ENCODE measurements around the gene NUP88. TPM values are rescaled to one million over a fixed set of nuclear protein-coding genes. Genes with fewer than 3 reads are reported as not detected.

The NUP88 gene
- total and polyA plus RNA-seq, 10 of the 15 experiments (the other 5 are each of a cell fraction or from before 2014, with no cell fraction given), result 110 to 244 (median 188) TPM

- TF ChIP-seq MEF2A (IDR thresholded peaks at IDR 0.05; ENCODE audit: insufficient read depth, low read depth, low read length) (no peak), MTA2 (IDR thresholded peaks at IDR 0.05; ENCODE audit: low read depth) (no peak)
Observed at GRCh38 chr17:5370411-5370810, 49.1 kb downstream of the NUP88 start (continued).

GRCh38 chr17:5365831-5366230 lies 53.6 kb downstream of the NUP88 start:
- Histone ChIP-seq H3K27me3 (replicated peaks in 1 of 2; ENCODE audit: control insufficient read depth in 2 of 2, insufficient read depth in 2 of 2, low read length in 1 of 2) (no peaks in the 10 kb centered on the region), H3K4me2 (ENCODE audit: control insufficient read depth, insufficient read depth) (no peak overlapping the region), H3K4me1 (ENCODE audit: control insufficient read depth, insufficient read depth, low read length) (no peaks in the 10 kb centered on the region), H3K4me3 (no peak overlapping the region), H3K36me3 (ENCODE audit: control insufficient read depth in 2 of 2, insufficient read depth in 2 of 2, low read length in 1 of 2) (peaks cover 7 to 41% of the 10 kb centered on the region in 2 experiments), H2AFZ (ENCODE audit: control insufficient read depth, low read depth, low read length) (no peak overlapping the region), H3K79me2 (ENCODE audit: control insufficient read depth, insufficient read depth, low read length) (no peaks in the 10 kb centered on the region), H3K9me3 (replicated peaks; ENCODE audit: control insufficient read depth, insufficient read depth, low read length) (no peaks in the 10 kb centered on the region), H4K20me1 (ENCODE audit: control insufficient read depth, insufficient read depth) (no peaks in the 10 kb centered on the region), H3K9ac (ENCODE audit: control insufficient read depth, insufficient read depth, low read length) (no peak overlapping the region), H3K27ac (ENCODE audit: control insufficient read depth, insufficient read depth) (no peak overlapping the region)
- ChIA-PET POLR2A (no interaction called here), SMC1A (ENCODE audit: uncharacterized antibody, unreplicated experiment) (no interaction called here), CTCF (interaction anchor here (1.1 kb wide), 1 partner anchor 22 kb away, joined by 3 read pairs; no protein-coding TSS in a partner anchor), RAD21 (ENCODE audit: unreplicated experiment) (no interaction called here)
- DNase-seq (ENCODE audit: low read depth, low spot score) (no peak), ATAC-seq (no peak), FAIRE-seq (no peak)
- no TSS peak for BruUV-seq (replicated peaks)
- intact Hi-C loops (cut with micrococcal nuclease; ENCODE audit: unreplicated experiment), result no loop called here
- WGBS (ENCODE audit: insufficient coverage, insufficient replicate concordance, low lambda C conversion rate, missing lambda C conversion rate), result 99% methylated on average over 6 of the region's 6 CpGs
- in situ Hi-C loops (cut with MboI), result no loop called here
- TF ChIP-seq JUNB (IDR thresholded peaks at IDR 0.05), result no peak
- TF ChIP-seq NRF1 (conservative IDR thresholded peaks at IDR 0.05; ENCODE audit: low read depth, low read length), result no peak
- TF ChIP-seq ZNF24 (IDR thresholded peaks at IDR 0.05), result no peak
- no peak for TF ChIP-seq NFYB (IDR thresholded peaks at IDR 0.05; ENCODE audit: insufficient read depth, low read depth, low read length)
- TF ChIP-seq HSF1 (IDR thresholded peaks at IDR 0.05; ENCODE audit: low read depth, low read length), result no peak
- TF ChIP-seq ZBTB4 (CRISPR knock-in tag; IDR thresholded peaks at IDR 0.05), result no peak
- no peak for TF ChIP-seq KAT2A (conservative IDR thresholded peaks at IDR 0.05; ENCODE audit: control insufficient read depth, low read depth, low read length)
- TF ChIP-seq MEF2B (IDR thresholded peaks at IDR 0.05; ENCODE audit: partially characterized antibody, poor library complexity, severe bottlenecking), result no peak
- no peak for TF ChIP-seq TARDBP (IDR thresholded peaks at IDR 0.05; ENCODE audit: borderline replicate concordance)
- TF ChIP-seq RFX5 (IDR thresholded peaks at IDR 0.05; ENCODE audit: low read depth, low read length), result no peak
- no peak for TF ChIP-seq SUZ12 (IDR thresholded peaks at IDR 0.05; ENCODE audit: unreplicated experiment)
- TF ChIP-seq SUPT20H (IDR thresholded peaks at IDR 0.05; ENCODE audit: borderline replicate concordance, control insufficient read depth, low read depth, low read length), result no peak
- no peak for TF ChIP-seq NKRF (conservative IDR thresholded peaks at IDR 0.05)

All from GM12878 (cell line).